CD14-positive monocyte (primary cell): ENCODE measurements around the gene GLS. TPM values are rescaled to one million over a fixed set of nuclear protein-coding genes. Genes with fewer than 3 reads are reported as not detected.
"Not testable (repeated sequence)": the region's sequence is repeated elsewhere in the genome, so short reads cannot be mapped to it uniquely, and the experiment has no call there.

Experiments
- DNase-seq, 3 donors: peaks; one replicate each; pipeline ENCODE4 v3.0.0-alpha.2; 2011 to 2022
- H2AFZ ChIP-seq: 2 replicates; pipeline ENCODE4 v1.6.0; 2012; ENCODE audit warnings: mild to moderate bottlenecking, low read depth, low read length, inconsistent platforms; ENCODE audit not compliant: insufficient read depth, poor library complexity, severe bottlenecking
- H3K27ac ChIP-seq, 2 donors: 1 replicate in 1 of 2; 2 replicates in 1 of 2; pipeline ENCODE4 v1.5.1; 2012 to 2013; ENCODE audit warnings: low read length in 2 of 2, control low read depth in 1 of 2, inconsistent platforms in 1 of 2, low read depth in 1 of 2, mild to moderate bottlenecking in 1 of 2
- H3K27me3 ChIP-seq, 2 donors: one replicate each; pipeline versions ENCODE4 v1.6.0 to v1.6.1; 2011 to 2013; ENCODE audit warnings: low read length in 2 of 2; ENCODE audit not compliant: control insufficient read depth in 2 of 2, insufficient read depth in 2 of 2
- H3K36me3 ChIP-seq, 2 donors: replicated peaks in 1 of 2; 1 replicate in 1 of 2; 2 replicates in 1 of 2; pipeline versions ENCODE4 v1.5.1 to v1.6.1; 2012 to 2013; ENCODE audit warnings: low read length in 2 of 2, control low read depth in 1 of 2, inconsistent platforms in 1 of 2, mild to moderate bottlenecking in 1 of 2; ENCODE audit not compliant: insufficient read depth in 2 of 2, control insufficient read depth in 1 of 2
- H3K4me1 ChIP-seq, 2 donors: 1 replicate in 1 of 2; 2 replicates in 1 of 2; pipeline versions ENCODE4 v1.5.1 to v1.6.1; 2012 to 2013; ENCODE audit warnings: low read length in 2 of 2, control low read depth in 1 of 2, inconsistent platforms in 1 of 2, mild to moderate bottlenecking in 1 of 2, moderate library complexity in 1 of 2; ENCODE audit not compliant: insufficient read depth in 2 of 2, control insufficient read depth in 1 of 2
- H3K4me2 ChIP-seq: replicated peaks from 2 replicates; pipeline ENCODE3; 2012; ENCODE audit warnings: low read length, moderate library complexity, mild to moderate bottlenecking; ENCODE audit not compliant: poor library complexity, severe bottlenecking; ENCODE audit errors: extremely low read depth
- H3K4me3 ChIP-seq, 3 experiments: fragments of 200-600 bp in 1 of 3; sonication (generic) in 1 of 3; replicated peaks in 1 of 3; 1 replicate in 2 of 3; 2 replicates in 1 of 3; pipeline ENCODE4 v1.5.1; 2011 to 2013; ENCODE audit warnings: low read length in 3 of 3, mild to moderate bottlenecking in 3 of 3, control low read depth in 2 of 3, low read depth in 2 of 3, inconsistent platforms in 1 of 3, moderate library complexity in 1 of 3
- H3K79me2 ChIP-seq: 2 replicates; pipeline ENCODE4 v1.6.0; 2012; ENCODE audit warnings: mild to moderate bottlenecking, control low read depth, inconsistent platforms, low read length, moderate library complexity; ENCODE audit not compliant: insufficient read depth
- H3K9ac ChIP-seq: 2 replicates; pipeline ENCODE4 v1.6.0; 2017; ENCODE audit warnings: low read length, mild to moderate bottlenecking; ENCODE audit not compliant: insufficient read depth, poor library complexity, severe bottlenecking
- H3K9me3 ChIP-seq, 2 donors: replicated peaks in 1 of 2; 1 replicate in 1 of 2; 2 replicates in 1 of 2; pipeline versions ENCODE4 v1.5.1 to v1.6.1; 2012 to 2013; ENCODE audit warnings: low read length in 2 of 2, control low read depth in 1 of 2; ENCODE audit not compliant: control insufficient read depth in 1 of 2, insufficient read depth in 1 of 2
- H4K20me1 ChIP-seq: 2 replicates; pipeline ENCODE4 v1.6.0; 2012; ENCODE audit warnings: mild to moderate bottlenecking, low read length, control low read depth, moderate library complexity; ENCODE audit not compliant: insufficient read depth
- H3K27ac Mint-ChIP-seq, 7 donors: one replicate each; pipeline ENCODE4 v1.8.0; 2020; ENCODE audit warnings: mild to moderate bottlenecking in 7 of 7, mixed read lengths in 7 of 7, moderate library complexity in 6 of 7, inconsistent platforms in 2 of 7
- H3K27me3 Mint-ChIP-seq, 3 donors: one replicate each; pipeline ENCODE4 v1.8.0; 2021 to 2022; ENCODE audit warnings: low read depth in 3 of 3, mild to moderate bottlenecking in 3 of 3, mixed read lengths in 3 of 3, moderate library complexity in 3 of 3, inconsistent platforms in 1 of 3
- H3K36me3 Mint-ChIP-seq, 2 donors: one replicate each; pipeline ENCODE4 v1.8.0; 2020; ENCODE audit warnings: mixed read lengths in 2 of 2, inconsistent platforms in 1 of 2, mild to moderate bottlenecking in 1 of 2
- H3K4me1 Mint-ChIP-seq: one replicate; pipeline ENCODE4 v1.8.0; 2020; ENCODE audit warnings: mild to moderate bottlenecking, mixed read lengths
- H3K4me3 Mint-ChIP-seq, 2 donors: one replicate each; pipeline ENCODE4 v1.8.0; 2020; ENCODE audit warnings: mild to moderate bottlenecking in 2 of 2, mixed read lengths in 2 of 2, moderate library complexity in 1 of 2
- H3K9me3 Mint-ChIP-seq, 7 donors: one replicate each; pipeline ENCODE4 v1.8.0; 2020 to 2022; ENCODE audit warnings: mixed read lengths in 7 of 7, mild to moderate bottlenecking in 6 of 7, moderate library complexity in 6 of 7, inconsistent platforms in 2 of 7
- CTCF ChIP-seq: fragments of 200-600 bp; IDR thresholded peaks from one replicate; pipeline ENCODE4 v1.8.0; 2022; ENCODE audit warnings: antibody characterized with exemption, mild to moderate bottlenecking
- WGBS: methylation state at CpG from one replicate; pipeline ENCODE4 v1.1.5; 2013; ENCODE audit warnings: missing lambda C conversion rate; ENCODE audit not compliant: insufficient coverage; 5-methylcytosine and 5-hydroxymethylcytosine counted together
- intact Hi-C, 2 donors: fragments of 100-400 bp; cut with micrococcal nuclease; formaldehyde crosslinking; loops; one replicate each; pipeline versions ENCODE4 v1.15.0 to v1.15.1; 2023
- polyA plus RNA-seq, 3 donors: library from polyadenylated mRNA; depleted of rRNA in 1 of 3; unstranded in 2 of 3; stranded (reverse) in 1 of 3; fragments of 300-500 nt in 2 of 3; fragments of >200 nt in 1 of 3; fragmentation: Illumina TruSeq in 2 of 3; gene quantifications; 1 replicate in 2 of 3; 2 replicates in 1 of 3; pipeline ENCODE4 v1.2.3, GENCODE V29; 2012 to 2021

GLS gene
- polyA plus RNA-seq, 3 donors, result 6.0 to 29.5 (median 9.0) TPM

GRCh38 chr2:190860985-190861680, 19.5 kb upstream of the GLS start:
- DNase-seq, result no peak
- 100% methylated on average over 1 of the region's 5 CpGs for WGBS
- intact Hi-C loops, result no loop called here
- peaks cover 2% of the 10 kb centered on the region for H3K4me1 Mint-ChIP-seq
- peaks cover 0 to 9% (median 3%) of the 10 kb centered on the region in 7 donors for H3K9me3 Mint-ChIP-seq
- Histone ChIP-seq H3K4me3 (no peak overlapping the region), H3K4me1 (no peaks in the 10 kb centered on the region), H3K36me3 (no peaks in the 10 kb centered on the region), H2AFZ (no peak overlapping the region), H3K9ac (no peak overlapping the region), H3K9me3 (no peaks in the 10 kb centered on the region), H3K27me3 (no peaks in the 10 kb centered on the region), H4K20me1 (no peaks in the 10 kb centered on the region), H3K4me2 (no peak overlapping the region), H3K27ac (no peak overlapping the region), H3K79me2 (no peaks in the 10 kb centered on the region)
- H3K36me3 Mint-ChIP-seq, result no peaks in the 10 kb centered on the region
- H3K27me3 Mint-ChIP-seq, result peaks cover 0 to 3% (median 0%) of the 10 kb centered on the region in 3 donors
- no peak overlapping the region for H3K27ac Mint-ChIP-seq
- no peak for TF ChIP-seq CTCF
- no peak overlapping the region for H3K4me3 Mint-ChIP-seq

GRCh38 chr2:190862128-190862527, 18.5 kb upstream of the GLS start:
- H3K4me3 Mint-ChIP-seq, H3K27ac Mint-ChIP-seq, H3K27me3 ChIP-seq, intact Hi-C loops, DNase-seq, H3K27ac ChIP-seq, H4K20me1 ChIP-seq, H3K9ac ChIP-seq, H3K27me3 Mint-ChIP-seq, H3K4me1 ChIP-seq, H3K4me1 Mint-ChIP-seq, H3K36me3 ChIP-seq, H3K79me2 ChIP-seq, H3K9me3 ChIP-seq, H3K4me2 ChIP-seq, H3K9me3 Mint-ChIP-seq, H3K36me3 Mint-ChIP-seq, H3K4me3 ChIP-seq, H2AFZ ChIP-seq: not testable (repeated sequence)
